GM12801 (cell line): Measurements from ENCODE around the gene ASB18.

ENCODE experiments used
- CTCF ChIP-seq: IDR thresholded peaks from one replicate; pipeline ENCODE4 v1.5.1; 2011; ENCODE audit warnings: control low read depth; ENCODE audit not compliant: insufficient read length; ENCODE audit errors: extremely low read depth

Gene ASB18

GRCh38 chr2:236305531-236305930 lies 41.3 kb upstream of the ASB18 start:
- no peak for TF ChIP-seq CTCF

GRCh38 chr2:236303935-236304334 lies 39.7 kb upstream of the ASB18 start:
- TF ChIP-seq CTCF, result no peak

- no peak for TF ChIP-seq CTCF
Measured at GRCh38 chr2:236302555-236302954, 38.3 kb upstream of the ASB18 start.

- TF ChIP-seq CTCF, result no peak
Measured at GRCh38 chr2:236298924-236299475, 34.8 kb upstream of the ASB18 start.

- no peak for TF ChIP-seq CTCF
Measured at GRCh38 chr2:236295481-236295880, 31.3 kb upstream of the ASB18 start.

GRCh38 chr2:236294647-236295046 lies 30.4 kb upstream of the ASB18 start:
- no peak for TF ChIP-seq CTCF

- no peak for TF ChIP-seq CTCF
Measured at GRCh38 chr2:236293241-236293810, 29.1 kb upstream of the ASB18 start.

- TF ChIP-seq CTCF, result no peak
Measured at GRCh38 chr2:236291911-236292310, 27.7 kb upstream of the ASB18 start.
